Adrenal gland (tissue), 5 donors: ENCODE measurements around the gene DPH7.

ENCODE experiments used
- CTCF ChIP-seq, 6 experiments: fragments of 450-650 bp in 4 of 6; fragments of 200-600 bp in 2 of 6; sonication (generic) in 1 of 6; IDR thresholded peaks; 1 replicate in 5 of 6; 2 replicates in 1 of 6; pipeline versions ENCODE4 v1.5.1 to v1.8.0; 2016 to 2021; ENCODE audit warnings: antibody characterized with exemption in 6 of 6, mild to moderate bottlenecking in 2 of 6, moderate library complexity in 1 of 6
- POLR2A ChIP-seq, 2 donors: fragments of 450-650 bp; IDR thresholded peaks; one replicate each; pipeline ENCODE4 v1.6.1; 2017; ENCODE audit warnings: antibody characterized with exemption in 2 of 2, mild to moderate bottlenecking in 2 of 2, moderate library complexity in 1 of 2
- donor health status: DM: no; HTN: no; CAD: no.

DNA sequence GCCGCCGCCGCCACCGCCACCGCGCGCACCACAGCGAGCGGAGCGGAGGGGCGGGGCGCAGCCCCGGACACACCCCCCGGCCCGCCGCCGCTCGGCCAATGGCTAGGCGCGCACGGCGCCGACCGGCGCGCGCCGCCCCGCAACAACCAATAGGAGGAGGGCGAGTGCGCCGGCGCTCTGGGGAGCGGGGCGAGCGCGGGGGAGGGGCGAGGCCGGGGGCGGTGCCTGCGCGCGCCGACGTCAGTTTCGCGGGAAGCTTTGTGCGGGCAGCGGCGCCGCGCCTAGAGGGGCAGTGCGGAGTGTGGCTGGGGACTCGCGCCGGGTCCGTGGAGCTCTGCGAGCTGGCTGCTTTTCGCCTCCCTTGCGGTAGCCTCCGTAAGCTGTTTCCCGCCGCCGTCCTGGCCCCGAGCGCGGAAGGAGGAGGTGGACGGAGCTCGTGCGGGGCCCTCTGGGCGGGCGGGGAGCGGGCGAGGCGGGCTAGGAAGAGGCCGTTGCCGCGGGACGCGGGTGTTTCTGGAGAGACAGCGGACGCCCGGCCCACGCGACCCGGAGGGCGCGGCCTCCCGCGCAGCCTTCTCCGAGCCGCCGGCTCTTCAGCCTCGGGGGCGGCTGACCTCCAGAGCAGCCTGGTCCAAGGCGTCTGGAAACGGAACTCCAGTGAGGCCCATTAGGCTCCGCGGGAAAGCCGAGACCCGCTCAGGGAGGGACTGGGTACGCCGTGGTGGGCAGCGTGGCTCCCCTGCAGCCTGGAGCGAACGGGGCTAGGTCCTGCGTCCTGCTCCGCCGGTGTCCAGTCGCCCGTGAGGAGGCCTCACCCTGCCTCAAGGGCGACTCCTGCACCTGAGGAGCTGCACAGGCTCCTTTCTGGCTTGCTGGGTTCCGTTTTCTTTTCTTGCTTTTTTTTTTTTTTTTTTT, 12.0 kb upstream of the DPH7 start, which contains the start of gene ZMYND19:
- peak in 1 of 2 donors; percentile 43 for TF ChIP-seq POLR2A (IDR thresholded peaks at IDR 0.05)
- TF ChIP-seq CTCF (IDR thresholded peaks at IDR 0.05), result no peak
